ENCODE measurements around the gene SMC1A.

Gene SMC1A

GRCh38 chrX:53324803-53325202 is 97.7 kb downstream of the SMC1A start:
- TF ChIP-seq CTCF (IDR thresholded peaks at IDR 0.05): no peak
